Measurements from ENCODE around the gene PSENEN.
A peak's percentile ranks its signal among the peaks of the same experiment; 100 is the strongest.
"Not testable (repeated sequence)": the region's sequence is repeated elsewhere in the genome, so short reads cannot be mapped to it uniquely, and the experiment has no call there.

PSENEN gene

GRCh38 chr19:35767288-35768081 is 22.0 kb downstream of the PSENEN start:
- no peak overlapping the region for H3K4me3 ChIP-seq (ENCODE audit: control insufficient read depth, low read depth, low read length)
- DNase-seq (ENCODE audit: low read depth) = no peak
- TF ChIP-seq CTCF (IDR thresholded peaks at IDR 0.05; ENCODE audit: control insufficient read depth, insufficient read depth, low read depth, low read length, missing control alignments) = no peak

- no peak overlapping the region for H3K4me3 ChIP-seq (ENCODE audit: control insufficient read depth, low read depth, low read length)
- TF ChIP-seq CTCF (IDR thresholded peaks at IDR 0.05; ENCODE audit: control insufficient read depth, insufficient read depth, low read depth, low read length, missing control alignments) = no peak
- no peak for DNase-seq (ENCODE audit: low read depth)
These were observed 22.6 kb downstream of the PSENEN start for GRCh38 chr19:35768082-35768421.

GRCh38 chr19:35772362-35772761 is 26.9 kb downstream of the PSENEN start:
- H3K4me3 ChIP-seq (ENCODE audit: control insufficient read depth, low read depth, low read length); DNase-seq (ENCODE audit: low read depth): not testable (repeated sequence)

- DNase-seq (ENCODE audit: low read depth) = no peak
- TF ChIP-seq CTCF (IDR thresholded peaks at IDR 0.05; ENCODE audit: control insufficient read depth, insufficient read depth, low read depth, low read length, missing control alignments) = no peak
- H3K4me3 ChIP-seq (ENCODE audit: control insufficient read depth, low read depth, low read length) = no peak overlapping the region
These were observed 27.8 kb downstream of the PSENEN start for GRCh38 chr19:35773020-35773806.

GRCh38 chr19:35774274-35775045 is 29.0 kb downstream of the PSENEN start:
- DNase-seq (ENCODE audit: low read depth) = no peak
- TF ChIP-seq CTCF (IDR thresholded peaks at IDR 0.05; ENCODE audit: control insufficient read depth, insufficient read depth, low read depth, low read length, missing control alignments) = no peak
- no peak overlapping the region for H3K4me3 ChIP-seq (ENCODE audit: control insufficient read depth, low read depth, low read length)

GRCh38 chr19:35775046-35775297 is 29.5 kb downstream of the PSENEN start:
- DNase-seq (ENCODE audit: low read depth) = no peak
- no peak for TF ChIP-seq CTCF (IDR thresholded peaks at IDR 0.05; ENCODE audit: control insufficient read depth, insufficient read depth, low read depth, low read length, missing control alignments)
- H3K4me3 ChIP-seq (ENCODE audit: control insufficient read depth, low read depth, low read length) = peak overlapping the region; percentile 2

Measured in AG09309 (cell line).